GM18511 (cell line): Measurements from ENCODE around the gene CFAP97D2.
"Not testable (repeated sequence)": the region's sequence is repeated elsewhere in the genome, so short reads cannot be mapped to it uniquely, and the experiment has no call there.

Source experiments
- ATAC-seq: cut with Tn5 transposase; IDR thresholded peaks from one replicate; pipeline ENCODE4 v1.9.1; 2021; ENCODE audit warnings: mild to moderate bottlenecking, moderate library complexity; ENCODE audit not compliant: unreplicated experiment

CFAP97D2 gene

DNA sequence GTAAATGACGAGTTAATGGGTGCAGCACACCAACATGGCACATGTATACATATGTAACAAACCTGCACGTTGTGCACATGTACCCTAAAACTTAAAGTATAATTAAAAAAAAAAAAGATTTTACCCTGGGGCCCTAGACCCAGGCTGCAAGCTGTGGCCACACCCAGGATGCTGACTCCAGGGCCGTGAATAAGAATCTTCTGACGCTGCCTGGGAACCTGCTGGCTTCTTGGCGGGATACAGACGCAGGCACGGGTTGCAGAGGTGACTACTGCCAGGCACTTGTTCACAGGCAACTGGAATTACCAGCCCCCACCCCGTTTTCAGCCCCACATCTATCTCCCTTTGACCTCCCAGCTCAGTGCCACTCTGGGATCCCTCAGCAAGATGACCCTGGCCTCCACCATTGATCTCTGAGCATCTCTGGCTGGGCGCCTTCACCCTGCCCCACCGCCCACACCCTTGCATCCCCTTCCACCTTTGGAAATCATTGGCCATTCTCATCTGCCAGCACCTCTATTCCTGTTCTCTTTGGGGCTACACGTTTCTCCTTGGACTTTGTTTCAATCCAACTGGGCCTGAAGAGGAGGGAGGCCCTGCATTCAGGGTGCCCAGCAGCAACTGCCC, 21.1 kb upstream of the CFAP97D2 start:
- no peak for ATAC-seq

DNA sequence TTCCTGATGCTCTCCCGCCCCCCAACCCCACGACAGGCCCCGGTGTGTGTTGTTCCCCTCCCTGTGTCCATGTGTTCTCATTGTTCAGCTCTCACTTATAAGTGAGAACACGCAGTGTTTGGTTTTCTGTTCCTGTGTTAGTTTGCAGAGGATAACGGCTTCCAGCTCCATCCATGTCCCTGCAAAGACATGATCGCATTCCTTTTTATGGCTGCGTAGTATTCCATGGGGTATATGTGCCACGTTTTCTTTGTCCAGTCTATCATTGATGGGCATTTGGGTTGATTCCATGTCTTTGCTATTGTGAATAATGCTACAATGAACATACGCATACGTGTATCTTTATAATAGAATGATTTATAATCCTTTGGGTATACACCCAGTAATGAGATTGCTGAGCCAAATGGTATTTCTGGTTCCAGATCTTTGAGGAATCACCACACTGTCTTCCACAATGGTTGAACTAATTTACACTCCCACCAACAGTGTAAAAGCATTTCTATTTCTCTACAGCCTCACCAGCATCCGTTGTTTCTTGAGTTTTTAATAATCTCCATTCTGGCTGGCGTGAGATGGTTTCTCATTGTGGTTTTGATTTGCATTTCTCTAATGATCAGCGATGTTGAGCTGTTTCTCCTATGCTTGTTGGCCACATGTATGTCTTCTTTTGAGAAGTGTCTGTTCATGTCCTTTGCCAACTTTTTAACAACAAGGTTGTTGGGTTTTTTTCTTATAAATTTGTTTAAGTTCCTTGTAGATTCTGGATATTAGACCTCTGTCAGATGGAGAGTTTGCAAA, 20.0 kb upstream of the CFAP97D2 start:
- not testable (repeated sequence) for ATAC-seq

DNA sequence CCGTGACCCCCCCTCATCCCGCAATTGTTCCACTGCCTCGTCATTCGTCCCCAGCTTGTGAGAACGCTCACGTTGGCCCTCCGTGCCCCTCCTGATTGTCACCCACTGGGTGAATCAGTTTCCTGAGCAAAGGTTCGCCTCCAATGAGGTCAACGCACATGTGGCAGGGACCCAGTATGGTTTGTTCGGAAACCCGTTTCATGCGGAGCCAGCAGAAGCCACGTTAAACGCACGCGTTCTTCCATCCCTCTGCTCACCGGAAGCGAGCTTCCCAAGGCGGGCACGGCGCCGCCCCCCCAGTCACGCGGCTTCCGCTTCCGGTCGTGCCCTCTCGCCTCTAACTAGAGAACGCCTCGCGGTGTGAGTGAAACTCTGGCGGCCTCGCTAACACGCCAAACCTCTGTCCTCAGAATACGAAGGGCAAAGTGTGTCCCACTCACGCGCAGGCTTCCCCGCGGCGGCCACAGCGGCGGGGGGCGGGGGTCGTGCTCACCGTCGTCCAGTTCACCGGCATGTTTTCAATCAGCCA, 18.0 kb upstream of the CFAP97D2 start:
- no peak for ATAC-seq

DNA sequence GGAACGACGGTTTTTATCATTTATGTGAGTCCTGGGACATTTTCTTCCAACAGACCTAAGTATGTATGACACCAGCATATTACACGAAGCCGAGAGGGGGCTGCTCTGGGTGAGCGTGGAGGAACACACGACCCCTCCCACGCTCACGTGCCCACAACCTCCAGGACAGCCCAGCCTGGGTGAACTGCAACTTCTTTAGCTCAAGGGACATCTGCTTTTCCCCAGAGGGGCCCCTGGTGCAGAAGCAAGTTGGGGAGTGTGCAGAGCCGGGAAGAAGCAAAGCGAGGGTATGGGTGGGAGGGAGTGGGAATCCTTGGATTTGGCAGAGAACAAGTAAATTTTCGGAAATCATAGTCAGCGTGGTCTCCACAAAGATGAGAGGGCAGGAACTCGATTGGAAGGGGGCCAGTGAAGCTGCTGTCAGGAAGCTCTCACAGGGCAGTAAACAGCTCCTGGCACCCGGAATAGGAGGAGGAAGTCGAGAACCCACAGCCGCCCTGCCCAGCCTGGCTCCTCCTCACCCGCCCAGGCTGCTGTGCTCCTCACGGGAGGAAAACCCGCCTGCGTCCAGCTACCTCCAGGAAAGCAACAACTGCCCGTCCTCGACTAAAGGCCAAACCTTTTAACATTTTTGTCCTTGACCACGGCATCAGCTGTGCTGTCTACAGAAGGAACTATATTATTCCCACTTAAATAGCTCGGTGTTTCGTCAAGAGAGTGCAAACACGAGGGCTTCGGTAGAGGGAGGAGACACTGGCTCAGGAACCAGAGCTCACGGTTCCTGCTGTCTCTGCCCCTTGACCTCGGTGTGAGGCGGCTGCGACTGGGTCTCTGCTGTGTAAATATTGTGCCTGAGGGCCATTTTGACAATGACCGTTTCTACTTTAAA, 17.2 kb upstream of the CFAP97D2 start:
- no peak for ATAC-seq

DNA sequence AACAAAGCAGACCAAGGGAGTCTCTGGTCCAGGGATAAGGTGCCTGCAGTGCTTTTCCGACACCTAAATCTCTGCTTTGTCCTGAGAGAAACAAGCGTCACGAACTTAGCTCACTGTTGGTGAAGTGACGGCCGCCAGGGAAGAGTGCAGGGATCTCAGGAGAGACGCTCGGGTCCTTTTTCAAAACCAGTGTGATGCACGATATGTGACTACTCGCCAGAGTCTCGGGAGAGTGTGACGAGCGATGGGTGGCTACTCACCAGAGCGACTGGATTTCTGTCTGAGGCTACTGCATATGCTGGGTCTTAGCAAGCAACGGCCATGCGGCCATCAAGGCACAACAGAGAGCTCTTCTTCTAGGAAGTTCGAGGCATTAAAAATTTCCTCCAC, 16.5 kb upstream of the CFAP97D2 start:
- no peak for ATAC-seq

DNA sequence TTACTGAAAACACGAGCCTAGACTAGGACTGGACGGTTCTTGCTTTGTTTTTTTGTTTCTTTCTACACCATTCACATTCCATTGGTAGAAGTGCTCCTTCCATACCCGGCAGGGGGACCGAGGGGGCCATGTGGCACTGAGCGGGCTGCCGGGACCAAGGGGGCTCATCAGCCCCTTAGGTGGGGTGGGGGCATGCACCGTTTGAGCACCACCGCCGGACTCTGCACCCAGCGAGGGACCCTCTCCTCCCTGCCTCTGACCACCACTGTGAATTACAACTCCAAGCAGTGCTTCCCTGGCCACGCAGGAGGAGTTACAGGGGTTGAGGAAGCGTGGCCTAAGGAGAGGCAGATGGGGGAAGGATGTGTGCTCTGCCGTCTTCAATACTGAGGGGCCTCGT, 15.0 kb upstream of the CFAP97D2 start:
- ATAC-seq: no peak

DNA sequence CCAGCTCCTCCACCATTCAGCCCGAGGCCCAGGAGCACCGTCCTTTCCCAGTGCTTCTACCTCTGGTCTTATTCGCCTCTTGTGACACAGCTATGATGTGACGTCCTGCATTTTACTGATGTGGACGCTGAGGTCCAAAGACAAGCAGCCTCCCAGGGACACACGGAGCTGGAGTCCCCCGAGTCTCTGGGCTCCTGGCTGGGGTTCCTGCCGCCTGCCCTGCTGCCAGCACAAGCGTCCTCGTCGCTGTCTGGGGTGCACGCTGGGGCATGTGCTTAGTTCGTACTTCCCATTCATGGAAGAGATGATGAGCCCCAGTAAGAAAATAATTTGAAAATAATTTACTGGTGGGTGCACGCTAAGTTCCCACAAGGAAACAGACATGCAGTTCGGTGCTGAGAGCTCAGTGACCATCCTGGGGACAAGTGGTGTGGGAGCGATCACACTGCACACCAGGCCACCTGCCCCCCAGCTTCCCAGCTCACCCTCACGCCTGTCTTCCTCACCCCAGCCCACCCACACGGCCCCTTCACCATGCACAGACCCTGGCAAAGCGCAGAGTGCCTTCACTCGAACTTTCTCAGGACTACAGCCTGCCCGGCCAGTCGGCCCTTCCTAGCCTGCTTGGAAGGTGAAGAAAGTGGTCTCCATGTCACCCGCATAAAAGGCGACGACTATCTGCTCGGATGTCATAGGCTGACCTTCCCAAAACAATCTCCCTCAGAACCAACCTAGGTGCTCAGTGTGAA, 14.2 kb upstream of the CFAP97D2 start:
- ATAC-seq: no peak

DNA sequence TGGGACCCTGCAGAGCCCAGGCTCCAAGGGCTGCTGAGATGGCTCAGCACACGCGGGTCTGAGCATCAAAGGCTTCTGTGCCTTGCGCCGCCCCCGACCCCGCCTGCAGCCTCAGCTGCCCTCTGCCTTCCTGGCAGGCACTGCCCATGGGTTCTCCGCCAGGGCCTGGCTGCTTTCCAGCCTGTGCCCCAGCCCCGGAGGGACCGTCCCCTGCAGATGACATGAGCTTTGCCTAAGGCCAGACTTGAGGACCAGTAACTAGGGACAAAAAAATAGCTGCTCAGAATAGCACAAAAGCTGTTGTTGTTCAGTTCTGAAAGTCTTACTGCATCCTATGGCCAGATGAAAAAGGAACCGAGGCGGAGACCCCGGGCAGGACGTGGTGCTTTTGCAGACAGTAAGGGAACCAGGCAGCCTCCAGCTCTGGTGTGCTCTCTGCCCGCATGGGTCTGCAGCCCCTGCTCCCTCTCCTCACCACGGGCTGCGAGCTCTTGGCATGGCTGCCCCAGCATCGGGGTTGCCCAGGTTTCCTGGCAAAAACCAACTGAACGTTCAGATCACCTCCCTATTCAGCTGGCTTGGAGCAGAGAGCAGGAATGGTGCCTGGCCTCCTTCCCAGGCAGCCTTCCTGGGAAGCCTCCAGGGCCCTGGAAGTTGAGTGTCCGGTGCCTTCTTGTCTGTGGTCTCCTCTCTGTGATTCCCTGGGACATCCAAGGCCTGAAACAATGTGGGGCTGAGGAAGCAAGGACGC, 12.5 kb upstream of the CFAP97D2 start:
- no peak for ATAC-seq

DNA sequence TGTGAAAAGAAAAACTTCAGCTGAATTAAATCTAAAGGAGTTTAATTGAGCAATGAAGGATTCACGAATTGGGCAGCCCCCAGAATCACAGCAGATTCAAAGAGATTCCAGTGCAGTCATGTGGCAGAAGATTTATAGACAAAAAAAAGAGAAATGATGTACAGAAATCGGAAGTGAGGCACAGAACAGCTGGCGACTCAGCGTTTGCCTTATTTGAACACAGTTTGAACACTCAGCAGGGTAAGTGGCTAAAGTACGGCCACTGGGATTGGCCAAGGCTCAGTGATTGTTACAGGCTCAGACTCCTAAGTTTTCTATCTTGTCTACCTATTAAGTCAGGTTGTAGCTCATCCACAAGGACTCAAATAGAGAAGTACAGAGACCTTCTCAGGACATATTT, 11.6 kb upstream of the CFAP97D2 start:
- ATAC-seq: no peak

DNA sequence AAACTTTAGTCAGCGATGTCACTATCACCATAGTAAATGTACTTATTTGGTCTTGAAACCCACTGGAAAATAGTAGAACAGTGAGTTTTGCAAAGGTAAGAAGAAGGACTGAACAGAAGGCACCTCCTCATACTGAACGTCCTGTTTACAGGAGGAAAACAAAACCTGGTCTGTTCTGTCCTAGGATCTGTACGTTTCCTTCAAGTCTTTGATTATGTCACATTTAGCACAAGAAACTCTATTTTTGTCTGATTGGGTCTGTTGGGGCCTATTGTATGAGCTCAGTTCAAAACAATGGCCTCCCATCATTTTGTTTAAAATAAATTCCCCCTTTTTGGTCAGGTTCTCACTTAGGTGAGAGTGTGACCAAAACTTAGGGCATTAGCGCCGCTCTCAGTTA, 11.2 kb upstream of the CFAP97D2 start:
- no peak for ATAC-seq

DNA sequence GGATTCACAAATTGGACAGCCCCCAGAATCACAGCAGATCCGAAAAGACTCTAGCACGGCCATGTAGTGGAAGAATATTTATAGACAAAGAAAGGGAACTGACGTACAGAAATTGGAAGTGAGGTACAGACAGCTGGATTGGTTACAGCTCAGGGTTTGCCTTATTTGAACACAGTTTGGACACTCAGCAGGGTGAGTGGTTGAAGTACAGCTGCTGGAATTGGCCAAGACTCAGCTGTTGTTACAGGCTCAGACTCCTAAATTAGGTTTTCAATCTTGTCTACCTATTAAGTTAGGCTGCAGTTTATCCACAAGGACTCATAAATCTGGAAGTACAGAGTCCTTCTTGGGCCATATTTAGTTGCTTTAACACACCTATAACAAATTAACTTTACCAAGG, 5.8 kb upstream of the CFAP97D2 start:
- ATAC-seq: no peak

DNA sequence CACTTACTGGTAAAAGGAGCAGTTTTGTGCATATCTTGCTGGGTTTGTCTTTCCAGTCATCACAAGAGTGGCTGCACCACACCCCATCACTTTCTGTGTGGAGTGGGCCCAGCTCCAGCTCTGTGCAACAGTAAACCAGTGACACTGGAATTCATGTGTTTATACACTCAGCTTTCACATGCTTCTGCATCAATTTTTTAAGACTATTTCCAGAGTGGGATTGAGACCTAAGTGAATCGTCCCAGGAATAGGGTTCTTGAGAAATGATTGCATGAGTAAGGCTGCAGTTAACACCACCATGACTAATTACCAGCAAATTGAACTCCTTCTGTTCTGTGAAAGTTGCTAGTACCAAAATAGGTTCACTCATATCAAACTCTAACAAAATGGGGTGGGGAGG, 5.3 kb upstream of the CFAP97D2 start:
- no peak for ATAC-seq

DNA sequence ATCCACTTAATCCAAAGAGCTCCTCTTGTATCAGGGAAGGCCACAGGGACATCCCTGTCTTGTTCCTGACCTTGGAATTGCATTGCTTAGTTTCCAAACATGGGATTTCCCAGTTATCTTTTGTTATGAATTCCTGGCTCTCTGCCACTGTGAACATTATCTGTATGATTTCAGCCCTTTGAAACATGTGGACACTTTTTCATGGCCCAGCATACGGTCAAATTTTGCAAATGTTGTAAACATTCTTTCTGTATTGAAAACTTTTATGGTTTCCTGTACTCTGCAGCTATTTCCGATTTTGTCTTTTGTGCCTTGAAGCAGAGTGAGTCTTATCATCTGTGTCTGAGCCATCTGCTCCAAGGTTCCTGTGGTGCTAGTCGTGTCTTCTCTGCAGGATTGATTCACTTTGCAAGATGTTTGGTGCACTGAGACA, 4.5 kb upstream of the CFAP97D2 start:
- no peak for ATAC-seq

DNA sequence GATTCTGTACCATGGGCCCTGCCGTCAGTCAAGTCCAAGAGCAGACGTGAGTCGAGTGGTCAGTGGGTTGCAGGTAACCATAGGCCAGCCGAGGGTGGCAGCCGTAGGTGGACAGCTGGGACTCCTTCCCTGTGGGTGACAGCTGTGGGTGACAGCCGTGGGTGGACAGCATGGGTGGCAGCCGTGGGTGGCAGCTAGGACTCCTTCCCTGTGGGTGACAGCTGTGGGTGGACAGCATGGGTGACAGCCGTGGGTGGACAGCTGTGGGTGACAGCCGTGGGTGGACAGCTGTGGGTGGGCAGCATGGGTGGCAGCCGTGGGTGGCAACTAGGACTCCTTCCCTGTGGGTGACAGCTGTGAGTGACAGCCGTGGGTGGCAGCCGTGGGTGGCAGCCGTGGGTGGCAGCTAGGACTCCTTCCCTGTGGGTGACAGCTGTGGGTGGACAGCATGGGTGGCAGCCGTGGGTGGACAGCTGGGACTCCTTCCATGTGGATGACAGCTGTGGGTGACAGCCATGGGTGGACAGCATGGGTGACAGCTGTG, 2.6 kb upstream of the CFAP97D2 start:
- not testable (repeated sequence) for ATAC-seq

DNA sequence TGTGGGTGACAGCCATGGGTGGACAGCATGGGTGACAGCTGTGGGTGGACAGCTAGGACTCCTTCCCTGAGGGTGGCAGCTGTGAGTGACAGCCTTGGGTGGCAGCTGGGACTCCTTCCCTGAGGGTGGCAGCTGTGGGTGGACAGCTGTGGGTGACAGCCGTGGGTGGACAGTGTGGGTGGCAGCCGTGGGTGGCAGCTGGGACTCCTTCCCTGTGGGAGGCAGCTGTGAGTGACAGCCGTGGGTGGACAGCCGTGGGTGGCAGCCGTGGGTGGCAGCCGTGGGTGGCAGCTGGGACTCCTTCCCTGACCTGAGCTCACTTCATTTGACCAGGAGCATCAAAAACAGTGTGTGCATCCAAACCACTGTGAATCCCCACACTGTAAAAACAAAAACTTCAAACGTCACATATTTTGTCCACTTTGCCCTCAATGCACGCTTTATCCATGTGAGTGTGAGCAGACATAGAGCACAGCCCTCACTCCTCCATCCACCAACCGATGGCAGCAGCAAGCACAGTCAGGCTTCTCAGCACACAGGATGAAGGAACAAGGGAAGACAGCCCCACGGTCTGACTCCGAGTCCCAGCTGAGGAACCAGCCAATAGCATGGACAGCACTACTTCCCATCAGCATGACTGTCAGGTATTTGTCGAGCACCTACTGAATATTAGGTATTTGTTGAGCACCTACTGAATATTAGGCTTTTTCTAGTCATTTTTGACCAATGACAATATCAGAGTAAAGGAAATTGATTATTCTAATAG, 1.6 kb upstream of the CFAP97D2 start:
- ATAC-seq: no peak

DNA sequence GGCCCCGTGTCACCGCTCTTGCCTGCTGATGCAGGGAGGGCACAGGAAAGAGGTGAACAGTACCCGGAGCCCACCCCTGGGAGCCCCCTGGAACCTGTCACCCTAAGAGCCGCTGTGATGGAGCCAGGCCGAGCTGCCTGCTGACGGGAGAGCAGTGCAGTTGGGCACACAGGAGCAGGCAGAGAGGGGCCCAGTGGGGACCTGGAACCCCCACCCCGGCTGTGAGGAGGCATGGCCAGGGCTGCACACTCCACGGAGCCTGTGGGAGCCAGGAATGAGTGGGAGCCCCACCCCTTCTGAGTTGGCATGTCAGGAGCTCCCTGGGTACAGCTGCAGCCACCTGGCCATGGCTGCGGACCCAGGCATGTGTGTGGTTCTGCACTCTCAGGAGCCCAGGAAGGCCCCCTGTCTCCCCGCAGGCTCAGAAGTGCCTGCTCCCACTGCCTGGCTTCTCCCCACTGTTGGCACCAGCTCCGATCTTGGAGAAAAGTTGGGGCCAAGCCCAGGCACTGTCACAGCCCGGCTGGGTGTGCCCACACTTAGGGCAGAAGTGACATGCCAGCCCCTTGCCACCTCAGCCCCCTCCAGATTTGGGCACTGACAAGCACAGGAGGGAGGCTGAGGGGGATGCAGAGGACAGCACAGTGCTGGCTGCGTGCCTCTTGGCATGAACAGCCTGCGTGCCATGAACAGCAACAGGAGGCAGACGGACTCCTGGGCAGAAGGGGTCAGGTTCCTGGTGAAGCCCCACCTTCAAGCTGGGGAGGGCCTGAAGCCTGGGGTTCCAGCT, 6.3 kb downstream of the CFAP97D2 start:
- no peak for ATAC-seq

DNA sequence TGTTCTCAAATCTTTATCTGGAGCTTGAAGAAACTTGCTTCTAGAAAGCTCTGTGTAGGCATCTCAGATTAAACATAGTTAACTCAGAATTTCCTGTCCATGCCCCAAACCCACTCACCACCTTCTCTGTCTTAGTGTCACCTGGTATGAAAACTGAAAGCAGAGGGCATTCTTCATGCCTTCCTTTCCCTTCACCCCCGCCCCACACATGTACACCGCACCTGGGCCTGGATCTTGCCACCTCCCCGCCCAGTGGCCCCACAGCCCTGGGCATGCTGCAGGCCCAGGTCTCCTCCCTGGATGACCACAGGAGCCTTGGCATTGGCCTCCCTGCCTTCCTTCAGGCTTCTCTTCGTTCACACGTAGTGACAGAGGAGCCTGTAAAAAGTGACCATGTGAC, 15.8 kb downstream of the CFAP97D2 start:
- no peak for ATAC-seq

DNA sequence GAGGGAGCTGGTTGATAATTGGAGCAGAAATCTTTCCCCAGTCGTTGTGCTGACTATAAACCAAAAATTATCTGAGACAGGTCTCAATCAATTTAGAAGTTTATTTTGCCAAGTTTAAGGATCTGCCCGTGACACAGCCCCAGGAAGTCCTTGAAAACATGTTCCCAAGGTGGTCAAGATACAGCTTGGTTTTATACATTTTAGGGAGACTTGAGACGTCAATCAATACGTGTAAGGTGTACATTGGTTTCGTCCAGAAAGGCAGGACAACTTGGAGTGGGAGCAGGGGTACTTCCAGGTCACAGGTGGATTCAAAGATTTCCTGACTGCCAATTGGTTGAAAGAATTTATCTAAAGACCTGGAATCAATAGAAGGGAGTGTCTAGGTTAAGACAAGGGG, 17.6 kb downstream of the CFAP97D2 start:
- ATAC-seq: no peak
